Cardiac muscle cell (in vitro differentiated cells and primary cell): ENCODE results near the gene EDN1. TPM values are rescaled to one million over a fixed set of nuclear protein-coding genes. Genes with fewer than 3 reads are reported as not detected.

Experiments used
- DNase-seq, 2 donors: peaks; one replicate each; pipeline versions ENCODE4 v3.0.0 to v3.0.0-alpha.2; 2010 to 2017; ENCODE audit warnings: low read depth in 1 of 2, low spot score in 1 of 2
- H3K27ac ChIP-seq: fragments of 200-600 bp; sonication (generic); 2 replicates; pipeline ENCODE4 v1.5.1; 2016
- H3K27me3 ChIP-seq: fragments of 200-600 bp; sonication (generic); 2 replicates; pipeline ENCODE4 v1.6.0; 2016; ENCODE audit warnings: control low read depth
- H3K36me3 ChIP-seq: fragments of 200-600 bp; sonication (generic); 2 replicates; pipeline ENCODE4 v1.5.1; 2016; ENCODE audit warnings: control low read depth
- H3K4me1 ChIP-seq: fragments of 200-600 bp; sonication (generic); 2 replicates; pipeline ENCODE4 v1.8.1; 2017; ENCODE audit warnings: low read depth, mild to moderate bottlenecking, mixed run types
- H3K4me3 ChIP-seq: fragments of 200-600 bp; sonication (generic); 2 replicates; pipeline ENCODE4 v1.5.1; 2016; ENCODE audit warnings: mild to moderate bottlenecking
- H3K9me3 ChIP-seq: fragments of 200-600 bp; sonication (generic); 2 replicates; pipeline ENCODE4 v1.5.1; 2017; ENCODE audit warnings: low read depth, mild to moderate bottlenecking, control low read depth
- polyA plus RNA-seq: library from polyadenylated mRNA; unstranded; fragments of >200 nt; fragmentation: Nextera tagmentation; extraction: Ambion mirVana; gene quantifications from 2 replicates; pipeline ENCODE4 v1.2.1, GENCODE V29; 2016
- total RNA-seq: library from RNA; depleted of rRNA; stranded (reverse); fragments of >200 nt; gene quantifications from 2 replicates; pipeline ENCODE4 v1.2.3, GENCODE V29; 2016
- TF ChIP-seq, protein P1 (sequence below): IDR thresholded peaks from 2 replicates; pipeline ENCODE4 v1.5.1; 2012; ENCODE audit warnings: low read depth, mild to moderate bottlenecking, low read length

The EDN1 gene
- total and polyA plus RNA-seq, 2 experiments from 2014 or later: 0.86 to 1.2 TPM

GRCh38 chr6:12283904-12284303 is 6.3 kb upstream of the EDN1 start:
- DNase-seq: no peak
- Histone ChIP-seq H3K4me3 (no peak overlapping the region), H3K27ac (no peak overlapping the region), H3K4me1 (peaks cover 5% of the 10 kb centered on the region), H3K9me3 (no peaks in the 10 kb centered on the region), H3K36me3 (no peaks in the 10 kb centered on the region), H3K27me3 (no peaks in the 10 kb centered on the region)
- TF ChIP-seq, protein P1, sequence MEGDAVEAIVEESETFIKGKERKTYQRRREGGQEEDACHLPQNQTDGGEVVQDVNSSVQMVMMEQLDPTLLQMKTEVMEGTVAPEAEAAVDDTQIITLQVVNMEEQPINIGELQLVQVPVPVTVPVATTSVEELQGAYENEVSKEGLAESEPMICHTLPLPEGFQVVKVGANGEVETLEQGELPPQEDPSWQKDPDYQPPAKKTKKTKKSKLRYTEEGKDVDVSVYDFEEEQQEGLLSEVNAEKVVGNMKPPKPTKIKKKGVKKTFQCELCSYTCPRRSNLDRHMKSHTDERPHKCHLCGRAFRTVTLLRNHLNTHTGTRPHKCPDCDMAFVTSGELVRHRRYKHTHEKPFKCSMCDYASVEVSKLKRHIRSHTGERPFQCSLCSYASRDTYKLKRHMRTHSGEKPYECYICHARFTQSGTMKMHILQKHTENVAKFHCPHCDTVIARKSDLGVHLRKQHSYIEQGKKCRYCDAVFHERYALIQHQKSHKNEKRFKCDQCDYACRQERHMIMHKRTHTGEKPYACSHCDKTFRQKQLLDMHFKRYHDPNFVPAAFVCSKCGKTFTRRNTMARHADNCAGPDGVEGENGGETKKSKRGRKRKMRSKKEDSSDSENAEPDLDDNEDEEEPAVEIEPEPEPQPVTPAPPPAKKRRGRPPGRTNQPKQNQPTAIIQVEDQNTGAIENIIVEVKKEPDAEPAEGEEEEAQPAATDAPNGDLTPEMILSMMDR: no peak

DNA sequence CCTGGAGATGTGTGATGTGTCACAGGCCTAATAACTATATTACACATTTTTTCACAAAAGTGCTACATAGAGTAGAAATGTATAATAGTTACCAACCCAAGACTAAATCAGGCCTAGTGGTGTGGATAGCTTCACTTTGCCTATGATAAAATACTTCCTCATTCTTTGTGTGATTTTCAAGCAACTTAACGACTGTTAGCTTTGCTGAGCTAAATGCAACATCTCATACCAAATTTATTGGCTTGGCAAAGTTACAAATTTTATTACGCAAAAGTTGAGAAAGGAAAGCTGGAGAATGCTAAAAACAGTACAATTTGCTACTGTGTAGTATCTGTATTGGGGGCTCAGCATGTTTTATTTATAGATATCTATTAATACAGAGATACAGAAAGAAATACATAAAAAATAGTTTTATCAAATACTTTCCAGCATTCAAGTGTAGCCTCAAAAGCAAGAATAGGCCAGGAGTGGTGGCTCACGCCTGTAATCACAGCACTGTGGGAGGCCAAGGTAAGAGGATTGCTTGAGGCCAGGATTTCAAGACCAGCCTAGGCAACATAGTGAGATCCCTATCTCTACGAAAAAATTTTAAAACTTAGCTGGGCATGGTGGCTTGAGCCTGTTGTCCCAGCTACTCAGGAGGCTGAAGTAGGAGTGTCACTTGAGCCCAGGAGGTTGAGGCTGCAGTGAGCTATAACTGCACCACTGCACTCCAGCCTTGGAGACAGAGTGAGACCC is 3.6 kb upstream of the EDN1 start:
- H3K4me3 ChIP-seq: no peak overlapping the region
- peak in 1 of 2 donors; percentile 70 for DNase-seq
- TF ChIP-seq, protein P1: no peak
- H3K27ac ChIP-seq: no peak overlapping the region
- H3K27me3 ChIP-seq: peaks cover 11% of the 10 kb centered on the region
- no peaks in the 10 kb centered on the region for H3K9me3 ChIP-seq
- peaks cover 5% of the 10 kb centered on the region for H3K4me1 ChIP-seq
- no peaks in the 10 kb centered on the region for H3K36me3 ChIP-seq

DNA sequence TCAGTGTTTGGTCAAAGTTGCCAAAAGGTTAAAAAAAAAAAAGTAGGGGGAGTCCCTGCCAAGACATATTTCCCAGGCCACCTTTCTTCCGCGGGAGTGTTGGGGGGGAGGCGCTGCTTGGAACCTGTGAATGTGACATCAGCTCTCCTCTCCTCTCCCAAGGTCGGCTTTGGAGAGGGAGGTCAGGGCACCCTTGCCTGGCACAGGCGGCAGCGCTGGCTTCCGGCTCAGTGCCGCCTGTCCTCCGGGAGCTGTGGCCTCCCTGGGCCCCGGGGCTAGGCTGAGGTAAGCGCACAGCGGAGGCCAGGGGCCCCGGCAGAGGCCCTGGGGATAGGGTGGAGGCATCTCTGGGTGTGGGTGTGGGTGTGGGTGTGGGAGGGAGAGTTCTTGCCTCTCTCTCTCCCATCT is 1.9 kb upstream of the EDN1 start:
- H3K4me3 ChIP-seq: no peak overlapping the region
- TF ChIP-seq, protein P1: no peak
- no peak for DNase-seq

DNA sequence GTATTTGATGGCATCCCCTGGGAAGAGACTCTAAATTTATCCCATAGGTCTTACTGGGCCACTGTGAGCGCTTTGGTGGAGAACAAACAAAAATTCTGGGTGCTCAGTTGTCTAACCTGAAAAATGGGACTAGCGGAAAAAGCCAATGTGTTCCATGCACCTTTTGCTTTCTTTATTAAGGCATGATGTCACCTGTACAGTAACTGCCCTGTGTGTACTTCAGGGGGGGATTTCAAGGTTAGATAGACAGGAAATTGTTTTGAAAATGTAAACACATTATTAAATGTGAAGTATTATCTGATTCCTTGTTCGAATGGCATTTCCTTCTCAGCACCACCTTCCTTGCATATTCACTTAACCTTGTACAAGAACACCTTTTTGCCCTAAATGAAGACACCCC is 1.2 kb upstream of the EDN1 start:
- TF ChIP-seq, protein P1: no peak
- no peaks in the 10 kb centered on the region for H3K9me3 ChIP-seq
- H3K27me3 ChIP-seq: peaks cover 16% of the 10 kb centered on the region
- no peak overlapping the region for H3K4me3 ChIP-seq
- no peaks in the 10 kb centered on the region for H3K36me3 ChIP-seq
- no peaks in the 10 kb centered on the region for H3K4me1 ChIP-seq
- no peak for DNase-seq
- H3K27ac ChIP-seq: no peak overlapping the region

More for the DNA sequence above, 1.9 kb upstream of the EDN1 start:
- H3K27ac ChIP-seq: no peak overlapping the region
- no peaks in the 10 kb centered on the region for H3K36me3 ChIP-seq
- no peaks in the 10 kb centered on the region for H3K9me3 ChIP-seq
- peaks cover 16% of the 10 kb centered on the region for H3K27me3 ChIP-seq
- H3K4me1 ChIP-seq: no peaks in the 10 kb centered on the region

- Histone ChIP-seq H3K27me3 (peaks cover 16% of the 10 kb centered on the region), H3K4me1 (no peaks in the 10 kb centered on the region), H3K4me3 (peak overlapping the region; percentile 34), H3K27ac (no peak overlapping the region), H3K9me3 (no peaks in the 10 kb centered on the region), H3K36me3 (no peaks in the 10 kb centered on the region)
- DNase-seq: peak; percentile 63 to 80
- TF ChIP-seq, protein P1: peak; percentile 88
These were observed 719 bp upstream of the EDN1 start for GRCh38 chr6:12289365-12289919.
